Neuronal stem cell (in vitro differentiated cells): ENCODE results near the gene CBFA2T3.

Source experiments
- DNase-seq: peaks from one replicate; pipeline ENCODE4 v3.0.0-alpha.2; 2013; ENCODE audit warnings: low spot score
- H2AFZ ChIP-seq: one replicate; pipeline ENCODE4 v1.6.1; 2013; ENCODE audit warnings: mild to moderate bottlenecking, low read length, inconsistent platforms
- H2AK5ac ChIP-seq: 2 replicates; pipeline ENCODE4 v1.6.1; 2013; ENCODE audit warnings: low read depth, mild to moderate bottlenecking, inconsistent platforms, low read length, moderate library complexity, mixed read lengths
- H2BK120ac ChIP-seq: 2 replicates; pipeline ENCODE4 v1.6.1; 2013; ENCODE audit warnings: low read depth, mild to moderate bottlenecking, inconsistent platforms, low read length, moderate library complexity, mixed read lengths
- H2BK12ac ChIP-seq: one replicate; pipeline ENCODE4 v1.6.1; 2013; ENCODE audit warnings: low read length, inconsistent platforms
- H2BK15ac ChIP-seq: 2 replicates; pipeline ENCODE4 v1.6.1; 2013; ENCODE audit warnings: mild to moderate bottlenecking, low read length, inconsistent platforms, mixed read lengths
- H2BK5ac ChIP-seq: one replicate; pipeline ENCODE4 v1.6.1; 2013; ENCODE audit warnings: inconsistent platforms, mild to moderate bottlenecking, low read length, moderate library complexity
- H3K14ac ChIP-seq: one replicate; pipeline ENCODE4 v1.6.1; 2013; ENCODE audit warnings: low read length, inconsistent platforms
- H3K18ac ChIP-seq: 2 replicates; pipeline ENCODE4 v1.6.1; 2013; ENCODE audit warnings: low read length, inconsistent platforms
- H3K23ac ChIP-seq: 2 replicates; pipeline ENCODE4 v1.6.1; 2013; ENCODE audit warnings: low read depth, mild to moderate bottlenecking, mixed read lengths, low read length, inconsistent platforms; ENCODE audit not compliant: poor library complexity
- H3K27ac ChIP-seq: replicated peaks from 3 replicates; pipeline ENCODE4 v1.5.1; 2013; ENCODE audit warnings: low read length, inconsistent platforms
- H3K27me3 ChIP-seq, 3 experiments: 2 replicates each; pipeline ENCODE4 v1.6.1; 2013; ENCODE audit warnings: low read length in 3 of 3, mild to moderate bottlenecking in 2 of 3, inconsistent platforms in 1 of 3, low read depth in 1 of 3, mixed read lengths in 1 of 3, moderate library complexity in 1 of 3; ENCODE audit not compliant: control insufficient read depth in 3 of 3, insufficient read depth in 3 of 3
- H3K36me3 ChIP-seq, 2 donors: replicated peaks in 1 of 2; 2 replicates each; pipeline ENCODE4 v1.6.1; 2013; ENCODE audit warnings: low read length in 2 of 2; ENCODE audit not compliant: control insufficient read depth in 2 of 2, insufficient read depth in 2 of 2
- H3K4ac ChIP-seq: 2 replicates; pipeline ENCODE4 v1.6.1; 2013; ENCODE audit warnings: inconsistent platforms, mild to moderate bottlenecking, low read length, moderate library complexity
- H3K4me1 ChIP-seq, 2 donors: 1 replicate in 1 of 2; 2 replicates in 1 of 2; pipeline ENCODE4 v1.6.1; 2013; ENCODE audit warnings: low read length in 2 of 2, low read depth in 1 of 2; ENCODE audit not compliant: control insufficient read depth in 2 of 2, insufficient read depth in 1 of 2
- H3K4me2 ChIP-seq: one replicate; pipeline ENCODE4 v1.6.1; 2013; ENCODE audit warnings: mild to moderate bottlenecking, low read length, inconsistent platforms; ENCODE audit not compliant: insufficient read depth, poor library complexity, severe bottlenecking
- H3K4me3 ChIP-seq, 2 donors: 2 replicates each; pipeline ENCODE4 v1.5.1; 2013; ENCODE audit warnings: low read length in 2 of 2, mild to moderate bottlenecking in 2 of 2, inconsistent platforms in 1 of 2, moderate library complexity in 1 of 2
- H3K79me1 ChIP-seq: one replicate; pipeline ENCODE4 v1.6.1; 2013; ENCODE audit warnings: low read depth, mild to moderate bottlenecking, inconsistent platforms, low read length, moderate library complexity
- H3K9ac ChIP-seq: one replicate; pipeline ENCODE4 v1.6.1; 2013; ENCODE audit warnings: mild to moderate bottlenecking, low read depth, low read length, inconsistent platforms; ENCODE audit not compliant: poor library complexity
- H3K9me3 ChIP-seq, 2 donors: replicated peaks in 1 of 2; 2 replicates each; pipeline versions ENCODE3 to v1.6.1; 2013; ENCODE audit warnings: low read length in 2 of 2, mild to moderate bottlenecking in 2 of 2, inconsistent platforms in 1 of 2, low read depth in 1 of 2, mixed read lengths in 1 of 2, moderate library complexity in 1 of 2; ENCODE audit not compliant: control insufficient read depth in 2 of 2, insufficient read depth in 1 of 2
- H4K8ac ChIP-seq: one replicate; pipeline ENCODE4 v1.6.1; 2013; ENCODE audit warnings: low read depth, mild to moderate bottlenecking, inconsistent platforms, low read length, moderate library complexity
- H4K91ac ChIP-seq: one replicate; pipeline ENCODE4 v1.6.1; 2013; ENCODE audit warnings: low read length, low read depth, mild to moderate bottlenecking, inconsistent platforms; ENCODE audit not compliant: poor library complexity
- WGBS, 2 donors: extraction: QIAGEN DNeasy Blood & Tissue Kit; methylation state at CpG; one replicate each; pipeline ENCODE4 v1.1.7; 2013; ENCODE audit warnings: missing lambda C conversion rate in 2 of 2, mixed read lengths in 1 of 2; ENCODE audit not compliant: insufficient read length in 2 of 2, insufficient replicate concordance in 1 of 2; ENCODE audit errors: extremely low coverage in 2 of 2; 5-methylcytosine and 5-hydroxymethylcytosine counted together

CBFA2T3 gene

DNA sequence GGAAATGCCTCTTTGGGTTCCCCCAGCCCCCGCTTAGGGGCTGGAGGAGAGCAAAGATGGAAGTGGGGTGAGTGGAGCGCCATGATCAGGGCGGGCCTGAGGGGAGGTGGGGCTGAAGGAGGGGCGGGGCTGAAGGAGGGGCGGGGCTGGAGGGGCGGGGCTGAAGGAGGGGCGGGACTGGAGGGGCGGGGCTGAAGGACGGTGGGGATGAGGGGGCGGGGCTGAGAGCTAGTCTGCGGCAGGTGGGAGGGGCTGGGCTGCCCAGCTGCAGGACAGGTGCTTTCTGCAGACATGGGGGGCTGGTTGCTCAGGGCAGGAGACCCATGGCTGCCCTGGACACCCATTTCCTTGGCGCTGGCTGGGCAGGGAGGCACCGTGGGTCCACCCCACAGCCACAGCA lies 71.4 kb downstream of the CBFA2T3 start:
- Histone ChIP-seq H2AK5ac (peak overlapping the region; percentile 96), H3K4me1 (peaks cover 0 to 8% of the 10 kb centered on the region in 2 donors), H3K14ac (peak overlapping the region; percentile 97), H3K27ac (no peak overlapping the region), H2BK12ac (no peak overlapping the region), H2BK120ac (no peak overlapping the region), H2BK5ac (peak overlapping the region; percentile 93), H2AFZ (peak overlapping the region; percentile 49), H2BK15ac (peak overlapping the region; percentile 78), H4K8ac (no peak overlapping the region), H3K23ac (peak overlapping the region; percentile 89), H3K79me1 (no peaks in the 10 kb centered on the region), H3K36me3 (no peaks in the 10 kb centered on the region), H3K4ac (no peak overlapping the region), H3K9ac (no peak overlapping the region), H3K27me3 (peaks cover 0 to 19% (median 0%) of the 10 kb centered on the region in 3 experiments), H3K9me3 (no peaks in the 10 kb centered on the region), H3K4me3 (no peak overlapping the region), H3K4me2 (no peak overlapping the region), H3K18ac (peak overlapping the region; percentile 94), H4K91ac (no peak overlapping the region)
- DNase-seq = no peak
- no CpG with 5 or more reads among the region's 13 CpGs for WGBS, 2 donors

- peak overlapping the region; percentile 90 for H3K18ac ChIP-seq
- peak overlapping the region; percentile 43 for H3K23ac ChIP-seq
- no peaks in the 10 kb centered on the region for H3K9me3 ChIP-seq
- no peak overlapping the region for H4K8ac ChIP-seq
- H3K79me1 ChIP-seq = no peaks in the 10 kb centered on the region
- H2BK5ac ChIP-seq = peak overlapping the region; percentile 68
- no peak overlapping the region for H3K4me3 ChIP-seq
- no peak overlapping the region for H4K91ac ChIP-seq
- no peak overlapping the region for H3K9ac ChIP-seq
- no CpG with 5 or more reads among the region's 21 CpGs for WGBS, 2 donors
- H3K36me3 ChIP-seq = no peaks in the 10 kb centered on the region
- H2AK5ac ChIP-seq = peak overlapping the region; percentile 96
- H2AFZ ChIP-seq = no peak overlapping the region
- no peak overlapping the region for H2BK12ac ChIP-seq
- H3K4ac ChIP-seq = peak overlapping the region; percentile 90
- peak overlapping the region; percentile 63 for H3K14ac ChIP-seq
- no peak overlapping the region for H3K27ac ChIP-seq
- no peak for DNase-seq
- peak overlapping the region; percentile 16 for H2BK120ac ChIP-seq
- H2BK15ac ChIP-seq = peak overlapping the region; percentile 78
- H3K4me2 ChIP-seq = no peak overlapping the region
- peaks cover 0 to 8% of the 10 kb centered on the region in 2 donors for H3K4me1 ChIP-seq
- peaks cover 0 to 21% (median 0%) of the 10 kb centered on the region in 3 experiments for H3K27me3 ChIP-seq
Measured at GRCh38 chr16:88904676-88905365, 72.2 kb downstream of the CBFA2T3 start.

DNA sequence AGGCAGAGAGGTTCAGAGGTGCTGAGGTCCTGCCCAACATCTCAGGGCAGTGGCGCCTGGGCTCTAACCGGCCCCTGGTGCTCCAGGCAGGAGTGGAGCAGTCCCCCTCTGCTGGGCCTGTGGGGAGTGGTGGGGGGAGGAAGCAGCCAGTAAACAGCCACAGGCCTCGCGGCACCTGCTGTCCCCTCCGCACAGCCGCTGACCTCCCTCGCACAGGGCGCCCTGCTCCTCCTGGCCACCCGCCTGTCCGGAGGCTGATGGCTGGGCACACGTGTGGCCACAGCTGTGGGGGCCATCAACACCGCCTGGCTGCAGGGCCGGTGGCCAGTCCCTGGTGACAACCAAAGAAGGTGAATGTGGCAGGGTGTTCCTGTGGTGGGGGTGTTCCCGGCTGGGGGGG lies 73.7 kb downstream of the CBFA2T3 start:
- Histone ChIP-seq H3K27ac (no peak overlapping the region), H2BK5ac (peak overlapping the region; percentile 24), H2AK5ac (peak overlapping the region; percentile 70), H2BK120ac (no peak overlapping the region), H3K9ac (peak overlapping the region; percentile 21), H3K4ac (no peak overlapping the region), H2BK12ac (no peak overlapping the region), H3K14ac (no peak overlapping the region), H2AFZ (no peak overlapping the region), H3K79me1 (no peaks in the 10 kb centered on the region), H2BK15ac (no peak overlapping the region), H3K23ac (no peak overlapping the region), H3K18ac (peak overlapping the region; percentile 28), H4K91ac (no peak overlapping the region), H3K27me3 (peaks cover 0 to 27% (median 0%) of the 10 kb centered on the region in 3 experiments), H3K36me3 (no peaks in the 10 kb centered on the region), H3K4me1 (peaks cover 0 to 8% of the 10 kb centered on the region in 2 donors), H3K4me3 (no peak overlapping the region), H3K9me3 (no peaks in the 10 kb centered on the region), H3K4me2 (no peak overlapping the region), H4K8ac (no peak overlapping the region)
- DNase-seq = no peak
- no CpG with 5 or more reads among the region's 14 CpGs for WGBS, 2 donors

GRCh38 chr16:88902744-88903143 lies 74.3 kb downstream of the CBFA2T3 start:
- Histone ChIP-seq H2AFZ (no peak overlapping the region), H3K14ac (no peak overlapping the region), H4K91ac (no peak overlapping the region), H3K4me1 (peaks cover 0 to 8% of the 10 kb centered on the region in 2 donors), H3K4me3 (no peak overlapping the region), H3K4ac (no peak overlapping the region), H3K23ac (peak overlapping the region; percentile 43), H3K79me1 (no peaks in the 10 kb centered on the region), H2BK5ac (peak overlapping the region; percentile 13), H2BK12ac (no peak overlapping the region), H3K4me2 (no peak overlapping the region), H2BK120ac (no peak overlapping the region), H2BK15ac (peak overlapping the region; percentile 6), H2AK5ac (peak overlapping the region; percentile 68), H3K36me3 (no peaks in the 10 kb centered on the region), H3K9ac (no peak overlapping the region), H3K9me3 (no peaks in the 10 kb centered on the region), H3K27ac (no peak overlapping the region), H3K27me3 (peaks cover 0 to 28% (median 0%) of the 10 kb centered on the region in 3 experiments), H3K18ac (no peak overlapping the region), H4K8ac (peak overlapping the region; percentile 1)
- WGBS, 2 donors = no CpG with 5 or more reads among the region's 16 CpGs
- no peak for DNase-seq
